C1 segment of cervical spinal cord (tissue), 14 donors: ENCODE results near the gene PLA2G4F.

Experiments used
- DNase-seq, 14 donors: peaks; one replicate each; lab custom pipeline; 2025; lab: John Stamatoyannopoulos, UW

The PLA2G4F gene

GRCh38 chr15:42165106-42165505 lies 8.7 kb upstream of the PLA2G4F start:
- no peak for DNase-seq

- no peak for DNase-seq
Measured at GRCh38 chr15:42163947-42164550, 7.6 kb upstream of the PLA2G4F start.

GRCh38 chr15:42163291-42163690 lies 6.9 kb upstream of the PLA2G4F start:
- no peak for DNase-seq

DNA sequence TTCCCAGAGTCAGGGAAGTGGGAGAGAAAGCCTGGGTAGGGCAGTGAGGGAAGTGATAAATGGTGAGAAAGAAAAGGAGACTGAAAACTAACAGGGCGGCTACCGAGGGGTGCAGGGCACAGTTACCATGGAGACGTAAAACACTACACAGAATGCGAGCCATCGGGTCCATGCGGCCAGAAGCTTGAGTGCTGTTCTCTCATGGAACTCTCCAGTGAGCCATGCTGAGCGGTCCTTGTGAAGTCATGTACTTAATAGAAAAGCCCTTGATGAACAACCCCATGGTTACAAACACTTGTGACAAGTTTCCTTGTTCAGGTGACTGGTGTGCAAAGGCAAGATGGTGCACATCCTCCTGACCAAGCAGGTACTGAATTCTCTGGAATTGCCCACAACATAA lies 3.7 kb upstream of the PLA2G4F start:
- no peak for DNase-seq

DNA sequence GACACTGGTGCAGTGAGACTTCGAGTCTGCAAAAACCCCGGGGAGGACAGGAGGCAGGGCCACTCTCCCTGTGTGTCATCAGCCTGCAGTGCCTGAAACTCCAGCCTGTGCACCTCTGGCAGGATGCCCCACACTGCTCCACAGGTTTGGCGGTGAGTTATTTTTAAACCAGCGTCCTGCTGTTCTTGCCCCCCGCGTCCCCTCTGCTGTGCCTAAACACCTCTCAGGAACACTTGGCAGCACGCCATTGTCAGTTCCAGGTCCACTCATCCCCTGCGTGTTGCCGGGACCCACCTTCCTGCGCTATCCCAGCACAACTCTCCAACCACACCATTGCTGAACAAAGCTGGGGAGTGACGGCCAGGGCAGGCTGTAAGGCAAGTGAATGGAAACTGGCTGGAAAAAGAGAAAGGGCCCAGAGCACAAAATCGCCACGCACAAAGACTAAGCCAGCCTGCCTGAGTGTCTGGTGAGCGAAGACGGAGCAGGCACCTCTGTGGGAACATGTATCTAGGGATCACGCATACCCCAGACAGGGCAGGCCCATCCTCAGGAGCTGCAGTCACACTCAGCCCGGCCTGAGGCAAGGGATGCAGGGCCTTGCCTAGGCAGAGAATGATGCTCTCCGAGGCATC lies 3.1 kb upstream of the PLA2G4F start:
- no peak for DNase-seq

GRCh38 chr15:42158941-42159340 lies 2.5 kb upstream of the PLA2G4F start:
- DNase-seq, result no peak

DNA sequence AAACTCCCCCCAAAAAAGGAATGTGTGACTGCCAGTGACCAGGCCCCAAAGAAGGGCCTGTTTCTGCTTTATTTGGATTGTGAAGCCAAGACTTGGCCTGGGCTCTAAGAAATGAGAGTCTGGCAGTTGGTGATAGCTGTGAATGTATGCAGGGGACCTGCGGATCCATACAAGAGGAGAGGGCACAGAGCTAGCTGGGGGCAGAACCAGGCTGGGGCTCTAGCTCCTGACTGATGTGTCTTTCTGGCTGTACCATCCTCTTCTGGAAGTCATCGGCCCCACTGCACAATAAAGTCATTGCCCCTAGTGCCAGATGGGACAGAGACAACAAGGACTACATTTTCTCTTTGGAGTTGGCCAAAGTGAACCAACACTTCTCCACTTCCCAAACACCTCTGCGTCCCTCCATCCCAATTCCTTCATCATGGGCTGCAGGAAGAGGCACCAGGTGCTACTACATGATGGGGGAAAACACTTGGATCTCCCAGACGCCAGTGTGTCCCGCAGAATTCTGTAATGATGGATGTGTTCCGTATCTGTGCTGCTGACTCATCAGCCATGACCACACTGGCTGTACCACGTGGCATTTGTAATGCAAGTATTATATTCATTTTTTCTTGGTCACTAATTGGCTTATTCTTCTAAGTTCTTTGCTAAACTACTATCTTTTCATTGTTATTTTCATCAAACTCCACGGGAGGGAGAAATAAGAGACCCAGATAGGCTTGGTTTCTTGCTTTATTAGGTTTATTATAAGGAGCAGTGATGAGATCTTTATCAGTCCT lies 1.7 kb upstream of the PLA2G4F start:
- DNase-seq, result no peak

DNA sequence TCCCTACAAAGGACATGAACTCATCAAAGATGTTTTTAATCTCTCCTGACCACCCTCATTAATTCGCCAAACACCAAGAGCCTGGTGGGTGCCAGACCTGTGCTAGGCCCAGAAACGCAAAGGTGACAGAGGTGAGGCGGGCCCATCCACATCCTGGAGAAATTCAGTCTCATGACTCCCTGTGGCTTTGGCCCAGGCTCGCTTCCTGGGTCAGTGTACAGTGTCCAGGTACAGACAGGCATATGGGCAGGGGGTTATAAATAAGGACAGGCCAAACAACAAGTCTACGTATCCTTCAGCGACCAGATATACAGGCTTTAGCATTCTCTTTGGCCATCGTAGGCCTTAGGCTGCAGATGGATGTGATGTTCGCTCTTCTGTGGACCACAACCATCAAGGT lies 945 bp upstream of the PLA2G4F start:
- no peak for DNase-seq

GRCh38 chr15:42155546-42156242 lies 742 bp downstream of the PLA2G4F start:
- DNase-seq, result no peak

DNA sequence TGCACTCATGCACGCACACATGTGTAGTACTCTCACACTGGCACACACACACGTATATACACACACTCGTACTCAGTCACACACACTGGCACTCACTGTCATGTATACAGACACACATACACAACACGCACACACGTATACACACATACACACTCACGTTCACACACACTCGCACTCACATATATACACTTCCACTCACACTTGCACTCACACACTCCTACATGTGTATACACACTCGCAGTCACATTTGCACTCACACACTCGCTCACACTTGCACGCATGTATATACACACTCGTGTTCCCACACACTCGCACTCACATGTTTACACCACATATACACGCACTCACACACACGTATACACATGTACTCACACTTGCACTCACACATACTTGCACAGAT lies 1.5 kb downstream of the PLA2G4F start:
- DNase-seq, result no peak

DNA sequence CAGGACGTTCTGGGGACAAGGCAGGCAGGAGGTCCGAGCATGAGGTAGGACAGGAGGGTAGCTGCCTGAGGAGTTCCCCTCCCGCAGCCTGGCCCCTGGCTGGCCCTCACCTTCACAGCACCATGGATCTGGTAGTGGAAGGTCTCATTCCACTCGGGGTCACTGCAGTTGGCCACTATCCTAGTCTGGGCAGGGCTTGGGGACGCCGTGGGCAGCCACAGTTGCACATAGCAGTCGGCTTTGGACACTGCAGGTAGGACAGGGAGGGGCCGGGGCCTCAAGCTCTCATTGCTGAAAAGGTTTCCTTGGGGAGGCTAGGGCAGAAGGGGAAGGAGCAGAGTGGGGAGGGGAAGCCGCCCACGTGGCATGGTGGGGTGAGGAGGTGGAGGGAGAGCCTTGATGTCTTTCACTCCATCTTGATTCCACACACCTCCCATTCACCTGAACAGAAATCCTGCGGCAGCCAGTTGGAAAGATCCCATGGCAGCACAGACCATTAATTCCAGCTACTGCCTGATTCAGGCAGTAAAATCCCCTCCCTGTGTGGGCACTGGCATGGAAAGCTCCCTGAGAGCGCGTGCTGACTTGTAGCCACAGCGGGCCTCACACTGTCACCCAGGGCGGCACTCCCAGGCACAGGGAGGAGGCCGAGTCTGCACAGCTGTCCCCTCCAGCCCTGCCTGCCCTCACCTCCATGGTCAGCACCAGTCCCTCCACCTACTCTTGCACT lies 2.1 kb downstream of the PLA2G4F start:
- no peak for DNase-seq

DNA sequence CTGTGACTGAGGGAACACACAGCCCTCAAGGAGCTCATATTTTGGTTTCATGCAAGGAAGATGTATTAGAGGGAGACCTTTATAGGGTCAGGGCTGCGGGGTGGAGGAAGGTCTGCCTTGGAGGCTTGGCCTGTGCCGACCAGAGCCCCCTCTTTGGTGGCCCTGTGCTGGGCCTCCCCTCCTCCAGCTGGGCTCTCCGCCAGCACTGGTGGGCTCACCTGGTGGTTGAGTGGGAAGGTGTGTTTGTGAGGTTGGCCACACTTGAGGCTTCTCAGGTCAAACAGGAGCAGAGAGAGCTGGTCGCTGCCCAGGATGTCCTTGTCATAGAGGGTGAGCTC lies 2.6 kb downstream of the PLA2G4F start:
- DNase-seq, result no peak

GRCh38 chr15:42152921-42153698 lies 3.3 kb downstream of the PLA2G4F start:
- no peak for DNase-seq

DNA sequence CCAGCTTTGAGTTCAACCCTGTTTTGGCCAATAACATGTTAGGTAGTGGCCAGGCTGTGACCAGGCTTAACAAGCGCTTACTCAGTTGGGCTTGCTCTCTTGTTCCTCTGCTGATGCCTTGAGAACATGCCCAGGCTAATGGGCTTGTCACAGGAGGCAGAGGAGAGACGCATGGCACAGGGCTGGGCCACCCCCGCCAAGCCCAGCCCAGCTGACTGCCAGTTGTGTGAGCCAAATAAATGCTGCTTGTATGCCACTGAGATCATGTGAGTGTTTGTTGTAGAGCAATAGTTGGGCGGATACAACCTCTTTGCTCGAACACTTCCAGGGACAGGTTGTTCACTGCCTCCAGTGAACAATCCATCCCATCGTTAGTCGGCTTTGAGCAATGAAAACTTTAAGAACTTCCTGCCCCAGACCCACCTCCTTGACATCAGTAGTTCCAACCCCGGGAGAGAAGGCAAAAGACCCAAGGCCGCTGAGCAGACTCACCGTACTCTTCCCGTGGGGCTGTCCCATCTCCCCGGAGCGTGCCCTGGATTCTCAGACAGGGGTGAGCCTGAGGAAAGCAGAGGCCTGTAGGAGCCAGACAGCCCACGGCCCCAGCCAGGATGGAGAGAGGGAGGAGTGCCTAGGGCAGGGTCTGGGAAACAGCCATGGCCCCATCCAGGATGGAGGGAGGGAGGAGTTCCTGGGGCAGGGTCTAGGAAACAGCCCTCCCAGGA lies 4.1 kb downstream of the PLA2G4F start:
- peak in 9 of 14 donors; percentile 5 to 39 (median 22) for DNase-seq

- no peak for DNase-seq
Measured at GRCh38 chr15:42151736-42152135, 4.7 kb downstream of the PLA2G4F start.

DNA sequence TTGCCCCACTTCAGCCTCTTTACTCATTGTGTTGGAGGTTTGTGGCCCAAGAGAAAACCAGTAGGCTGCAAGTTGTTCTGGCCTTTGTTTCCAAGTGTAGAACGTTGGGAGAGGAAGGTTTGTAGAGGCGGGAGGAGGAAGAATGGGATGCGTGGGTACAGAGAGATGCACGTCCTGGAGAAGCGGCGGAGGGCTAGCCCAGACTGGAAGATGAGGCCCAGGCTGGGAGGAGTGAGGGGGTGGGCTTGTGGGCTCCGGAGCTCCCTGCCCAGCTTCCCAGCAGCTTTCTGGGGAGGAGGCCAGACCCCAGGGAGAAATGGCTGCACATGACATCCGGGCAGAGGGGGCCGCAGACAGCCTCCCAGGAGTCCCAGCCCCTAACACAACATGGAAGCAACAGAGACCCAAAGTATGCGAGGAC lies 5.3 kb downstream of the PLA2G4F start:
- no peak for DNase-seq

DNA sequence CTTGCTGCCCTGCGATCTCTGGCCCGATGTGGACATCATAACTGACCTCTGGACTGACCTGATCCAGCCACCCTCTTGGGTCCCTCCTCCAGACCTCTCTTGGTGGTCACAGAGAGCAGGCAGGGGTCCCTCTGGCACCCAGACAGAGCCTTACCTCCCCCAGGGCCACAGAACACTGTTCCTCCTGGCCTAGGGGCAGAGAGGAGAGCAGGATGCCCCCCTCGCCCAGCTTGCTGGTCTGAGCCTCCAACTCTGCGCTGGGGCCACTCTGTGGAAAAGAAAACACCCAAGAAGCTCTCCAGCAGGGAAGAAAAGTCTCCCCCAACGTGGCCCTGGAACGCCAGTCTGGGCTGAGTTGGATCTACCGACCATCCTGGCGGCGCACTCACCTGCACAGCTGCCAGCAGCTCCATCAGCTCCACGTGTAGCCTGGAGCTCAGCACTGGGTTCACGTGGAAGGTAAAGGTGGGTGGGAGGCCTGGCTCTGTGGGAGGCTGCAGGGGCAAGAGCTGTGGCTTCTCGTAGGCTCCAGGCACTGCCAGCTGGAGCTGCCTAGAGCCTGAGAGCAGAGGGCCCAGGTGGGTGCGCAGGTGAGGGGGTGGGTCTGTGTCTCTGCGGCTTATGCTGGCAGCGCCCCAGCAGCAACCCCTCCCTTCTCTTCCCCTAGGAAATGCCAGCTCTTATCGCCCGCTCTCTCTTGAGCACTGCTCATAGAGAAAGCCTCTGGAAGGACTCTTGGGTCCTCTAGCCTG lies 6.0 kb downstream of the PLA2G4F start:
- no peak for DNase-seq

DNA sequence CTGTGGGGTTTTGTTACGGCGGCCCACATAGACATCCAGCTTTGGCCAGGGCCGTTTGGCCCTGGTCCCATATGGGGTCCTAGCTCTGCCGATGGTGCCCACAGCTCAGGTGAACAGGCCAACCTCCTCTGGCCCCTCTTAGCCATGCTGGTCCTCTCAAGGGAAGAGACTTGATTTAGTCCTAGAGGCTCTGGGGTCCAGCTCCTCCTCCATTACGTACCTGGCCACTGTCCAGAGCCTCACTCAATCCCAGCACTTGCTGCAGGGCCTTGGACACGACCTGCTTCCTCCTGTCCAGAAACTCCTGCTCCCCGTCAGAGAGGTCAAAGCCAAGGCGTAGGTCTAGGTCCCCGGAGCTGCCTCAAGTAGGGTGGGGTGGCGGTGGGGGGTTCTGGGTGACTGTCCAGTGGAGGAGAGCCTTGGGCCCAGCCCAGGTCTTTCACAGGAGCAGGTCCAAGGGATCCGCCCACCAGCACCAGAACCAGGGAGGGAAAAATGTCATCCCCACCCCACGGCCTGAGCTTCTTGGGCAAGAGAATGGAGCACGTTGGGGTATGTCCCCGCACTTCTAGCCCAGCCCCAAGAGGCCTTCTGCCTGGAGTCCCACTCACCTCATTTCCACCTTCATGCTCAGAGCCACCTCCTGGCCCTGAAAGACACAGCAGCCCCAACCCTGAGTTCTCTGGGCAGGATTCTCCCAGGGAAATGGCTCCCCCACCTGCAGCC lies 6.8 kb downstream of the PLA2G4F start:
- no peak for DNase-seq
